HTERT RPE-1 (cell line): ENCODE data around the gene THSD8.

Experiments
- in situ Hi-C: fragments of 300-500 bp; cut with MboI; formaldehyde crosslinking; loops from 4 replicates; pipeline ENCODE4 v1.14.3; 2020; ENCODE audit warnings: low sequenced_read_pairs

THSD8 gene

DNA sequence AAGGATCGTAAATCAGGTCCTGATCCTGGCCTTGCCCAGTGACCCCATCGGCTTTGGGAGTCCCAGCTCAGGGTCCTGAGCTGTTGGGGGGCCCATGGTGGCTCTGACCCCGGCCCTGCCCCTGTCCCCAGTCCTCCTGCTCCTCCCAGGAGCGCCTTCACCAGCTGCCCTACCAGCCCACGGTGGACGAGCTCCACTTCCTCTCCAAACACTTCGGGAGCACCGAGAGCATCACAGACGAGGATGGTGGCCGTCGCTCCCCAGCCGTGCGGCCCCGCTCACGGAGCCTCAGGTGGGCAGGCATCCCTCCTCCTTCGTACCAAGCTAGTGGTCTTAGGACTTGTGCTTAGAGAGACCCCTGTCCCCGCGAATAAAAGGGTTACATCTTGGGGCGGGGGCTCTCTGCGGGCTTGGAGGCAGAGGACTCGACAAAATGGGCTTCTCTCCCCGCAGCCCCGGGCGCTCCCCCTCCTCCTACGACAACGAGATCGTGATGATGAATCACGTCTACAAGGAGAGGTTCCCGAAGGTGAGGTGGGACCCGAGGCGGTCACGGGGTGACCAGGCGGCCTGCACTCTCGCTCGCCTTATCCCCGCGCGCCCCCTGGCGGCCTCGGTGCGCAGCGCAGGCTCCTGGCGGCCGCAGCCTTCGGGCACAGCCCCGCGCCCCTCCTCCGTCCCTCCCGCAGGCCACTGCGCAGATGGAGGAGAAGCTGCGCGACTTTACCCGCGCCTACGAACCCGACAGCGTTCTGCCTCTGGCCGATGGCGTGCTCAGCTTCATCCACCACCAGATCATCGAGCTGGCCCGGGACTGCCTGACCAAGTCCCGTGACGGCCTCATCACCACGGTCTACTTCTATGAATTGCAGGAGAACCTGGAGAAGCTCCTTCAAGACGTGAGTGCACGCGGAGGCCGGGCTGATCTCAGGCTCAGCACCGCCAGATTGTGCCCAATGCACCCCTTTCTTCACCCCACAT is 45.6 kb downstream of the THSD8 start:
- in situ Hi-C loops, result no loop called here
